GM18873 (cell line): ENCODE results near the gene PHLPP2.
"Not testable (repeated sequence)": the region's sequence is repeated elsewhere in the genome, so short reads cannot be mapped to it uniquely, and the experiment has no call there.

ENCODE experiments used
- ATAC-seq: cut with Tn5 transposase; IDR thresholded peaks from one replicate; pipeline ENCODE4 v1.9.1; 2021; ENCODE audit warnings: mild to moderate bottlenecking, moderate library complexity, moderate number of reproducible peaks; ENCODE audit not compliant: unreplicated experiment, low FRiP score

PHLPP2 gene

DNA sequence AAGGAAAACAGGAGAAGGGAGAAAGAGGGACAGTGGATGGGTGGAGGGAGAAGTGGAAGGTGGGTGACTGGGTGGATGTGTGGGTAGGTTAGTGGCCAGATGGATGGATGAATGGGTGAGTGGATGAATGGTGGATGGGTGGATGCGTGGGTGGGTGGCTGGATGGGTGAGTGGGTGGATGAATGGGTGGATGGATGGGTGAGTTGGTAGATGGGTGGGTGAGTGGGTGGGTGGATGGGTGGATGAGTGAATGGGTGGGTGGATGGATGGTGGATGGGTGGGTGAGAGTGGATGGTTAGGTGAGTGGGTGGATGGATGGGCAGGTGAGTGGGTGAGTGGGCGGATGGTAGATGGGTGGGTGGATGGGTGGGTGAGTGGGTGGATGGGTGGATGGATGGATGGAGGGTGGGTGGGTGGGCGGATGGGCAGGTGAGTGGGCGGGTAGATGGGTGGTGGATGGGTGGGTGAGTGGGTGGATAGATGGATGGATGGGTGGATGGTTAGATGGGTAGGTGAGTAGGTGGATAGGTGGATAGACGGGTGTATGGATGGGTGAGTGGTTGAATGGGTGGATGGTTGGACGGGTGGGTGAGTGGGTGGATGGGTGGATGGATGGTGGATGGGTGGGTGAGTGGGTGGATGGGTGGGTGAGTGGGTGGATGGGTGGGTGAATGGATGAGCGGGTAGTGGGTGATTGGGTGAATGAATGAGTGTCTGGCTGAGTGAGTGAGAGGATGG is 99.2 kb downstream of the PHLPP2 start:
- no peak for ATAC-seq

DNA sequence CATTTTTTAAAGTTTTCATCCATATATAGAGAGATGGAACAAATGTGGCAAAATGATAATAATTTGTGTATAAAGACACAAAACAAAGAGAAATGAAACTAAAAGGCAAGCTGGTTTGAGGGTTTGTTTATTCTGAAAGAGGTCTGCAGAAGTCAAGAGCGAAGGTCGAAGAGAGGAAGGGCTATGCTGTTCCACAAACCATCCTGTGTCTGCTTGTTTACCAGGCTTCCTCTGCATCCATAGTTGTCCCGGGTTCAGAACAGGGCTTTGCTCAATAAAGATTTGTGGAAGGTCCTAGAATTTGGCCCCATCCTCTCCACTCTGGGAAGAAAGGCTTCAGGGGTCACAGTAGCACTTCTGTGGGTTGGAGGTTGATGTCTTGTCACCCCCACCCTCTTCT is 100.9 kb downstream of the PHLPP2 start:
- no peak for ATAC-seq

DNA sequence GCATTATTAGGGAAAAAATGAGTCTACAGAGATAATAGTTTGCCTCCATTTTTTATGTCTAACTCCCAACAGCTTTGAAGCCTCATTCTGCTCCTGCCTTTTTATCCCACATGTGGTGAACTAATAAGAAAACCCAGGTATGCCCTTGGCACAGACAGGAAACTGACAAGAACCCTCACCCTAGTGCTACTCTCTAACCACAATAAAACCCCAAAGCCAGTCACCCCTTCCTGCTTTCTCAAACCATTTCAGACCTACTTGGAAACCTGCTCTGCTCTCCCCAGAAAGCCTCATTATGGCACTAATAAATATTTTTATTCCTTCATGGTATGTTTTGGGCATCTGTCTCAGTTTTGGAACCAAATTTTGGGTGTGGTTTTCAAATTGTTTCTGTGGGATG is 102.4 kb downstream of the PHLPP2 start:
- no peak for ATAC-seq

DNA sequence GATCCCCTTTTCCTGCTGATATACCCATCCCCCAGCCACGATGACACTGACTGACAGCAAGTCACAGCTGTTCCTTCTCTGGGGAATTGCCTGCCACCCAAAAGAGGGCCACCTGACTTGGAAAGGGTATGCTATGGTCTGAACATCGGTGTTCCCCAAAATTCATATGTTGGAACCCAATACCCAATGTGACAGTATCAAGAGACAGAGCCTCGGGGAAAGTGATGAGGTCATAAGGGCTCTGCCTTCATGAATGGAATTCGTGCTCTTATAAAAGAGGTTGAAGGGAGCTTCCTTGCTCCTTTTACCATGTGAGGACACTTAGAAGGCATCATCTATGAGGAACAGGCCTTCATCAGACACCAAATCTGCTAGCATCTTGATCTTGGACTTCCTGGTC is 106.1 kb downstream of the PHLPP2 start:
- no peak for ATAC-seq

DNA sequence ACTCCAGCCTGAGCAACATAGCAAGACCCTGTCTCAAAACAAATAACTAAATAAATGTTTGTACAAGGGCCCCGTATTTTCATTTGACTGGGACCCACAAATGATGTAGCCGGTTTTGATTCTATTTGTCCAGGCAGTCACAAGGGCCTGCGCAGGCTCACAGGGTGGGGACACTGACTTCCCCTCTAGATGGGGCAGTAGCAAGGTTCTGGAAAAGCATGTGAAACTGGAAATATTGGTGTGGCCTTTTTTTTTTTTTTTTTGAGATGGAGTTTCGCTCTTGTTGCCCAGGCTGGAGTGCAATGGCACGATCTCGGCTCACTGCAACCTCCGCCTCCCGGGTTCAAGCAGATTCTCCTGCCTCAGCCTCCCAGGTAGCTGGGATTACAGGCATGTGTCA is 109.5 kb downstream of the PHLPP2 start:
- ATAC-seq: not testable (repeated sequence)

DNA sequence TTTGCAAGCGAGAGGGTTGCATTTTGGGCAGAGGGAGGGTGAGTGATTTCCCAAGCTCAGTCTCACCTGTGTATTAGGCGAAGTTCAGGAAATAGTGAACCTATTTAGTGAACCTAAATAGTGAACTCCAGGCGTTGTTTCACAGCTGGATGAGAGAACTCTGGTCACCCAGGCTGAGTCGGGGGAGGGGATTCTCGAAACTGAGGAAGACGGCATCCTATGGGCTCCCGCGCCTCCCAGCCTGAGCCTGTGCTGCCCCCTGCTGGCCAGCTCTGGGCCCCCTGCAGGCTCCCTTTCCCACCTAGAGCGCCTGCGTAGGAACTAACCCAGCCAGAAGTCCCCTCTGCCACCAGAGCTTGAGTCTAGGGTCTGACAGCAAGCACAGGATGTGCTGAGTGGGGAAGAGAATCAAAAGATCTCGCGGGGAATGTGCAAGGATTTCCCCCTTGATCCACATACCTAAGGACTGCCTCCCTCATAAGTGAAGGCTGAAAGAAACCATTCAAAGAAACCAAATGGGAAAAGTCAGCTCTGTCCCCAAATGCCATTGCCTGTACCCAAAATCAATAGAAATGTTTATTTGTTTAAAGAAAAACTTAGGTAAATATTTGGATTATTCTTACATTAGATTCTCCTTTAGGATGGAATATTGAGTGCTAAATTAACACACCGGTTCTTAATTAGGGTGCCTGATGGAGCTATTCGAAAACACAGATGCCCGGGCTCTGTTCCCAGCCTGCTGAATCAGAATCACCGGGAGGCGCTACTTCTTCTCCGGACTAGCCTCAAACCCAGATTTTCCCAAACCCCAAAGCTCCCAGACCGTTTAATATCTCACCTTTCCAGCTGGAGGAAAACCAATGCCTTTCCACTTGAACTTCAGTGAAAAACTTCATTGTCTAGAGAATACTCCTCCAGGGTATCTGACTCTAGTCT is 113.3 kb downstream of the PHLPP2 start:
- no peak for ATAC-seq

DNA sequence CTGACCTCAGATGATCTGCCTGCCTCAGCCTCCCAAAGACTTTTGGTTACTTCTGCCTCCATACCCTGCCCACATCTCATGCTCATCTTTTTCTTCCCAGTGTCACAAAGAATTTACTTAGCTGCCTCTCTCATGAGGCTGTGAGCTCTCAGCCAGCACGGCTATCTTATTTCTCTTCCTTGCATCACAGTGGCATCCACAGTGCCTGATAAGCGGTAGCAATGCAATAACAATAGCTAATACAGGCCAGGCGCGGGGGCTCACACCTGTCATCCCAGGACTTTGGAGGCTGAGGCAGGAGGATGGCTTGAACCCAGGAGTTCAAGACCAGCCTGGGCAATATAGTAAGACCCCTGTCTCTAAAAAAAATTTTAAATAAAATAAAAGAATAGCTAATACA is 114.1 kb downstream of the PHLPP2 start:
- ATAC-seq: no peak

DNA sequence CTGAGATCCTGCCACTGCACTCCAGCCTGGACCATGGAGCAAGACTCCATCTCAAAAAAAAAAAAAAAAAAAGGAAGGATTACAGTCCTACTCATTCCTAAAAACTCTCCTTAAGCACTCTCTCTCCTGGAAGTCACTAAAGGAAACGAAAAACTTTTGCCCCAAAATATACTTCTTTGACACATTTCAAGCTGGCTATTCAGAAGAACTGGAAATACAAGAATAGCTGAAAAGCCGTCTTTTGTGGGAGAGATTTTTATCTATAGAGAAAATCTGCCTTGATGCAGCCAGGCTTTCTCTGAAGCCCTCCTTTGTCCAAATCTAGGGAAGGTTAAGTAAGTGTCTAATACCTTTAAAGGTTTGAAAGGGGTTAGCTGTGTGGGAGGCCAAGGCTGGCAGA is 115.4 kb downstream of the PHLPP2 start:
- ATAC-seq: no peak

DNA sequence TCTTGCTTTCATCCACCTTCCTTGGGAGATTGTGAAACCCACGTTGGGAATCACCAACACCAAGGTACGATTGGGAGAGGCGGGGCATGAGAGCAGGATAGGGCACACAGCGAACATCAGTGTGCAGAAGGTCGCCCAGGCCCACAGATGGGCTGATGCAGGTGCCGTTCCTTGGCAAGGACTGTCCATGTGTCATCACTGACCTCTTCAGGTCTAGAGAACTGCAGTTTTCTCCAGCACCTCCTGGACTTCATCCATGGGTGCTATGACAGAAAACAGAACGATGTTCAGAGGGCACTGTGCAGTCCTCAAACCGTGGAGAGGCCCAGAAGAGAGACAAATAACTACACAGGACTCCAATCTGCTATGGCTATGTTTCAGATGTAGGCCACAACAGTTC is 123.7 kb downstream of the PHLPP2 start:
- ATAC-seq: no peak

DNA sequence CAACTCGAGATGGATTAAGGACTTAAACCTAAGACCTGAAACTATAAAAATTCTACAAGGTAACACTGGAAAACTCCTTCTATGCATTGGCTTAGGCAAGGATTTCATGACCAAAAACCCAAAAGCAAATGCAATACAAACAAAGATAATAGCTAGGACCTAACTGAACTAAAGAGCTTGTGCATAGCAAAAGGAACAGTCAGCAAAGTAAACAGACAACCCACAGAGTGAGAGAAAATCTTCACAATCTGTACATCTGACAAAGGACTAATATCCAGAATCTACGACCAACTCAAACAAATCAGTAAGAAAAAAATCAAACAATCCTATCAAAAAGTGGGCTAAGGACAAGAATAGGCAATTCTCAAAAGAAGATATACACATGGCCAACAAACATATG is 126.1 kb downstream of the PHLPP2 start:
- ATAC-seq: not testable (repeated sequence)

DNA sequence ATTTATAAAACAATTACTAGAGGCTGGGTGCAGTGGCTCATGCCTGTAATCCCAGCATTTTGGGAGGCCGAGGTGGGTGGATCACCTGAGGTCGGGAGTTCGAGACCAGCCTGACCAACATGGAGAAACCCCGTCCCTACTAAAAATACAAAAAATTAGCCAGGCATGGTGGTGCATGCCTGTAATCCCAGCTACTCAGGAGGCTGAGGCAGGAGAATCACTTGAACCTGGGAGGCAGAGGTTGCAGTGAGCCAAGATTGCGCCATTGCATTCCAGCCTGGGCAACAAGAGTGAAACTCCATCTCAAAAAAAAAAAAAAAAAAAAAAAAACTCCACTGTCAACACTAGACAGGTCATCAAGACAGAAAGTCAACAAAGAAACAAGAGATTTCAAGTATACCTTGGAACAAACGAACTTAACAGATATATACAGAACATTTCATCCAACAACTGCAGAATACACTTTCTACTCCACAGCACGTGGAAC is 129.1 kb downstream of the PHLPP2 start:
- ATAC-seq: not testable (repeated sequence)
